AG09319 (cell line): Measurements from ENCODE around the gene SELPLG.
A peak's percentile ranks its signal among the peaks of the same experiment; 100 is the strongest.

Experiments used
- DNase-seq: peaks from one replicate; pipeline ENCODE4 v3.0.0-alpha.2; 2010; ENCODE audit warnings: low read depth; ENCODE audit errors: extremely low read depth
- CTCF ChIP-seq: IDR thresholded peaks from 2 replicates; pipeline ENCODE4 v1.5.1; 2011; ENCODE audit warnings: low read depth, mild to moderate bottlenecking, inconsistent platforms, low read length, moderate library complexity

The SELPLG gene

GRCh38 chr12:108653082-108653516, 19.4 kb upstream of the SELPLG start:
- no peak for TF ChIP-seq CTCF
- no peak for DNase-seq

DNA sequence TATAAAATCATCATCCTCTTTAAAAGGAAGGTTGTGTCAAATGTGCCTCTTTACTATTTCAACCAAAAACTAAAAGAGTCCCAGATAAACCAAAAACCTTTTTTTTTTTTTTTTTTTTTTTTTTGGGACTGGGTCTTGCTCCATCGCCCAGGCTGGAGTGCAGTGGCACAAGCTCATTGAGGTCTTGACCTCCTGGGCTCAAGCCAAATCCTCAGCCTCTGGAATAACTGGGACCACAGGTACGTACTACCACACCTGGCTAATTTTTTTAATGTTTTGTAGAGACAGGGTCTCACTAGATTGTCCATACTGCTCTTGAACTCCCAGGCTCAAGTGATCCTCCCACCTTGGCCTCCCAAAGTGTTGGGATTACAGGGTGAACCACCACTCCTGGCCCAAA, 16.4 kb upstream of the SELPLG start:
- no peak for TF ChIP-seq CTCF
- no peak for DNase-seq

DNA sequence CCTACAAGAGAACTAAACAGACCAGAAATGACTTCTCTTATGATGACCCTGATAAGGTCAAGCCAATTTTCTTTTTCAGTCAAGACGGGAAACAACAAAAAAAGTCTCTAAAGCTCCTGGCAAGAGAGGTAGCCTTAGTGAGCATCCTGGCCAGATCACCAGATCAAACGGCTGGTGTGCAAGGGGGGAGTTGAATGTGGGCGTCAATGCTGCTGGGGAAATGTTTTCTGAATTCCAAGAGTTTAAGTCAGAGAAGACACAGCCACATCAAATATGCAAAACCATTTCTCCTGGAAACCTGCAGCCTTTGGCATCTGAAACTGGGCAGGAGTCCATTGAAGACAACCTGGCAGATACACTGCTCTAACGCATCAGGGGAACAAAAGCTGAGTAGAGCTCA, 16.0 kb upstream of the SELPLG start:
- no peak for TF ChIP-seq CTCF
- DNase-seq = no peak

- no peak for TF ChIP-seq CTCF
- no peak for DNase-seq
Observed at GRCh38 chr12:108649126-108649525, 15.4 kb upstream of the SELPLG start.

- no peak for DNase-seq
- no peak for TF ChIP-seq CTCF
Observed at GRCh38 chr12:108648371-108648770, 14.7 kb upstream of the SELPLG start.

DNA sequence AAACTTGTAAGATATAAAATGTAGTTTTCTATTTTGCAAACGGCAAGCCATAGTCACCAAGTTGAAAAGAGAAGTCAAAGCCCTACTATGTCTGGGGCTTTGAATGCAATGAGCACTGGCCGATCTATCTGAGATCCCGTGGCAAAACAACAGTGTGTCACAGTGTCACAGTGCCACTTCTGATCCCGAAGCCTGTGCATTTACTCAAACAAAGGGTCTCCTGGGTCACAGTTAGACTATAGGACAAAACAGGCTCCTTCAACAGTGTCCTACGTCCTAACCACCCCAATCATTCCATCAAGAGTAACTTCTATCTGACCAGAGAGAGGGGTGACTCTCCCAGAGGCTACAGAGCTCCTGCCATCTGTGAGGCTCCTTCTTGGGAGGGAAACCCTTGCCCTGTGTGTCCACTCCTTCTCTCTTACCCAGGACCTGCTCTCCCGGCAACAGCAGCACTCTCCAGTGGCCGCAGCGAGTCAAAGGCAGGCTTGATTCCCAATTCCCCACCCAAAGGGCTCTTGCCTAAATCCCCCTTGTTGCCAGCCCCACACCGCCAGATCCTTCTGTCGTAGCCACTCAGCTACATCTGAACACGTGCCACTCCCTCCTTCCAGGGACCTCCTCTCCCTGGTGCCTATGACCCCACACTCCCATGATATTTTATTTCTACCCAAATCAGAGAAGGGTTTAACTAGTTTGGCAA, 14.0 kb upstream of the SELPLG start:
- TF ChIP-seq CTCF = no peak
- no peak for DNase-seq

GRCh38 chr12:108646600-108647579, 13.2 kb upstream of the SELPLG start:
- DNase-seq = no peak
- TF ChIP-seq CTCF = peak; percentile 17
